Endothelial cell (in vitro differentiated cells): Measurements from ENCODE around the gene SORCS2. TPM values are rescaled to one million over a fixed set of nuclear protein-coding genes. Genes with fewer than 3 reads are reported as not detected.

Experiments used
- DNase-seq: peaks from one replicate; pipeline ENCODE4 v3.0.0; 2021; ENCODE audit warnings: low spot score
- H3K27ac Mint-ChIP-seq: one replicate; pipeline ENCODE4 v1.8.0; 2021; ENCODE audit warnings: mixed read lengths, inconsistent platforms; ENCODE audit not compliant: unreplicated experiment
- H3K27me3 Mint-ChIP-seq: one replicate; pipeline ENCODE4 v1.8.0; 2021; ENCODE audit warnings: mild to moderate bottlenecking, moderate library complexity, mixed read lengths, inconsistent platforms; ENCODE audit not compliant: unreplicated experiment
- H3K36me3 Mint-ChIP-seq: one replicate; pipeline ENCODE4 v1.8.0; 2021; ENCODE audit warnings: mild to moderate bottlenecking, low read depth, mixed read lengths, inconsistent platforms; ENCODE audit not compliant: unreplicated experiment
- H3K4me1 Mint-ChIP-seq: one replicate; pipeline ENCODE4 v1.8.0; 2021; ENCODE audit warnings: mild to moderate bottlenecking, mixed read lengths, inconsistent platforms; ENCODE audit not compliant: unreplicated experiment
- H3K4me3 Mint-ChIP-seq: one replicate; pipeline ENCODE4 v1.8.0; 2021; ENCODE audit warnings: mild to moderate bottlenecking, mixed read lengths, inconsistent platforms; ENCODE audit not compliant: unreplicated experiment
- H3K9me3 Mint-ChIP-seq: one replicate; pipeline ENCODE4 v1.8.0; 2021; ENCODE audit warnings: mixed read lengths, inconsistent platforms; ENCODE audit not compliant: unreplicated experiment
- CTCF ChIP-seq: fragments of 200-600 bp; sonication (generic); IDR thresholded peaks from one replicate; pipeline ENCODE4 v1.5.0; 2021; ENCODE audit warnings: antibody characterized with exemption; ENCODE audit not compliant: unreplicated experiment
- total RNA-seq: library from RNA; stranded (reverse); fragmentation: NEBNext Ultra II Directional; extraction: Animal tissue kit (Norgen Biotek cat#: 25700); gene quantifications from one replicate; pipeline ENCODE4 v1.2.1, GENCODE V29; 2021; ENCODE audit not compliant: unreplicated experiment

The SORCS2 gene
- total RNA-seq, 1 donor from 2014 or later: 1.3 TPM

- Mint-ChIP-seq H3K9me3 (no peaks in the 10 kb centered on the region), H3K4me1 (peaks cover 16% of the 10 kb centered on the region), H3K27me3 (peaks cover 3% of the 10 kb centered on the region), H3K36me3 (no peaks in the 10 kb centered on the region), H3K4me3 (no peak overlapping the region), H3K27ac (no peak overlapping the region)
- TF ChIP-seq CTCF: no peak
- no peak for DNase-seq
Observed at GRCh38 chr4:7369511-7369910, 177.2 kb downstream of the SORCS2 start.

- no peak overlapping the region for H3K4me3 Mint-ChIP-seq
- H3K4me1 Mint-ChIP-seq: peaks cover 16% of the 10 kb centered on the region
- H3K27ac Mint-ChIP-seq: no peak overlapping the region
- peaks cover 3% of the 10 kb centered on the region for H3K27me3 Mint-ChIP-seq
- DNase-seq: no peak
- H3K9me3 Mint-ChIP-seq: no peaks in the 10 kb centered on the region
- H3K36me3 Mint-ChIP-seq: no peaks in the 10 kb centered on the region
- TF ChIP-seq CTCF: no peak
Observed at GRCh38 chr4:7370038-7370437, 177.7 kb downstream of the SORCS2 start.

- H3K9me3 Mint-ChIP-seq: no peaks in the 10 kb centered on the region
- H3K4me1 Mint-ChIP-seq: peaks cover 13% of the 10 kb centered on the region
- no peak overlapping the region for H3K27ac Mint-ChIP-seq
- no peak overlapping the region for H3K4me3 Mint-ChIP-seq
- H3K36me3 Mint-ChIP-seq: no peaks in the 10 kb centered on the region
- H3K27me3 Mint-ChIP-seq: peaks cover 2% of the 10 kb centered on the region
- no peak for TF ChIP-seq CTCF
- DNase-seq: no peak
Observed at GRCh38 chr4:7371210-7371941, 179.0 kb downstream of the SORCS2 start.

- Mint-ChIP-seq H3K27me3 (peaks cover 2% of the 10 kb centered on the region), H3K4me1 (peaks cover 6% of the 10 kb centered on the region), H3K4me3 (no peak overlapping the region), H3K27ac (no peak overlapping the region), H3K9me3 (no peaks in the 10 kb centered on the region), H3K36me3 (no peaks in the 10 kb centered on the region)
- TF ChIP-seq CTCF: no peak
- no peak for DNase-seq
Observed at GRCh38 chr4:7372673-7373072, 180.3 kb downstream of the SORCS2 start.

- H3K27me3 Mint-ChIP-seq: no peaks in the 10 kb centered on the region
- H3K4me3 Mint-ChIP-seq: no peak overlapping the region
- H3K9me3 Mint-ChIP-seq: no peaks in the 10 kb centered on the region
- peaks cover 6% of the 10 kb centered on the region for H3K4me1 Mint-ChIP-seq
- no peaks in the 10 kb centered on the region for H3K36me3 Mint-ChIP-seq
- H3K27ac Mint-ChIP-seq: no peak overlapping the region
- DNase-seq: no peak
- no peak for TF ChIP-seq CTCF
Observed at GRCh38 chr4:7374571-7374970, 182.2 kb downstream of the SORCS2 start.
